Measurements from ENCODE around the gene TBC1D23. TPM values are rescaled to one million over a fixed set of nuclear protein-coding genes. Genes with fewer than 3 reads are reported as not detected.

Gene TBC1D23
- total and polyA plus RNA-seq, 9 of the 15 experiments (the other 6 are each of a cell fraction or from before 2014, with no cell fraction given): 23.4 to 85.8 (median 43.7) TPM

DNA sequence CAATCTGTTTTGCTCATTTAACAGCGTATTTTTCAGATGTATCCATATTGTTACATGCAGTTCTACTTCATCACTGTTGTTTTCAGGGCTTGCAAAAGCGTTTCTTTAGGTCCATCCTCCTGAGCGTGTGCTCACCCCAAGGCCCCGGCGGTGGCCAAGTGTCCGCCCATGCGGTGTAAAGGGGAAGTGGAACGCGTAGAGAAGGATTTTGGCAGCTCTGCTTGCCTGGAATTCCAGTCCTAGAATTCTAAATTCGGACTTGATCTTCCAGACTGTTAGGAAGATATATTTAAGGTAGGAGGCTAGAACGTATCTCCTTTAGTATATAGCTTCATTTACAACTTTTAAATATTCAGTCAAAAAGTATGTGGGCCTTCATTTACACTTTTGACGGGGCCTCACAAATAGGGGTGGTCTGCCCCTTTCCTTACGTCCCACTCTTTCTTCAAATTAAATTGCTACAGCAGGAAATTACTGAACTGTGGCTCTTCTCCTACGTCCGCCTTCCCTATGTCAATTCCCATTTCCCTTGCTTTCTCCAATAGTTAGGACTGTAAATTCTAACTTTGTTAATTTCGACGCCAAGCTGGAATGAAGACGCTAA is 609 bp upstream of the TBC1D23 start (continued):
- TF ChIP-seq, protein P1, sequence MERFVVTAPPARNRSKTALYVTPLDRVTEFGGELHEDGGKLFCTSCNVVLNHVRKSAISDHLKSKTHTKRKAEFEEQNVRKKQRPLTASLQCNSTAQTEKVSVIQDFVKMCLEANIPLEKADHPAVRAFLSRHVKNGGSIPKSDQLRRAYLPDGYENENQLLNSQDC (CRISPR knock-in tag; IDR thresholded peaks at IDR 0.05): no peak
- TF ChIP-seq KAT7 (CRISPR knock-in tag; IDR thresholded peaks at IDR 0.05; ENCODE audit: borderline replicate concordance): no peak
- TF ChIP-seq MAFK (IDR thresholded peaks at IDR 0.05; ENCODE audit: low read length): no peak
- 0 out of 2 replicates have a peak, but pooled peaks have one; percentile 45 for TF ChIP-seq ZNF644 (tag; IDR thresholded peaks at IDR 0.05; ENCODE audit: low read depth)
- TF ChIP-seq U2AF2 (optimal IDR thresholded peaks at IDR 0.05; ENCODE audit: low read depth, low read length): no peak
- no peak for TF ChIP-seq FOXK1 (CRISPR knock-in tag; IDR thresholded peaks at IDR 0.05; ENCODE audit: borderline replicate concordance)
- TF ChIP-seq ETV1 (tag; conservative IDR thresholded peaks at IDR 0.05; ENCODE audit: low read depth): no peak
- TF ChIP-seq ZNF445 (CRISPR knock-in tag; IDR thresholded peaks at IDR 0.05; ENCODE audit: low read depth): no peak
- TF ChIP-seq NCOA1 (IDR thresholded peaks at IDR 0.05; ENCODE audit: low read depth): no peak
- TF ChIP-seq ZNF589 (CRISPR knock-in tag; IDR thresholded peaks at IDR 0.05; ENCODE audit: low read depth): peak; percentile 84; the same call in 1 of the 2 replicates
- TF ChIP-seq SREBF2 (CRISPR knock-in tag; IDR thresholded peaks at IDR 0.05): no peak
- TF ChIP-seq POLR2AphosphoS5 (IDR thresholded peaks at IDR 0.05; ENCODE audit: control insufficient read depth, insufficient read depth, low read depth, low read length): no peak
- TF ChIP-seq, protein P2, sequence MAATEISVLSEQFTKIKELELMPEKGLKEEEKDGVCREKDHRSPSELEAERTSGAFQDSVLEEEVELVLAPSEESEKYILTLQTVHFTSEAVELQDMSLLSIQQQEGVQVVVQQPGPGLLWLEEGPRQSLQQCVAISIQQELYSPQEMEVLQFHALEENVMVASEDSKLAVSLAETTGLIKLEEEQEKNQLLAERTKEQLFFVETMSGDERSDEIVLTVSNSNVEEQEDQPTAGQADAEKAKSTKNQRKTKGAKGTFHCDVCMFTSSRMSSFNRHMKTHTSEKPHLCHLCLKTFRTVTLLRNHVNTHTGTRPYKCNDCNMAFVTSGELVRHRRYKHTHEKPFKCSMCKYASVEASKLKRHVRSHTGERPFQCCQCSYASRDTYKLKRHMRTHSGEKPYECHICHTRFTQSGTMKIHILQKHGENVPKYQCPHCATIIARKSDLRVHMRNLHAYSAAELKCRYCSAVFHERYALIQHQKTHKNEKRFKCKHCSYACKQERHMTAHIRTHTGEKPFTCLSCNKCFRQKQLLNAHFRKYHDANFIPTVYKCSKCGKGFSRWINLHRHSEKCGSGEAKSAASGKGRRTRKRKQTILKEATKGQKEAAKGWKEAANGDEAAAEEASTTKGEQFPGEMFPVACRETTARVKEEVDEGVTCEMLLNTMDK (IDR thresholded peaks at IDR 0.05; ENCODE audit: borderline replicate concordance, insufficient read depth, low read depth, low read length, poor library complexity, severe bottlenecking): no peak
- TF ChIP-seq ZBTB8A (IDR thresholded peaks at IDR 0.05; ENCODE audit: partially characterized antibody): no peak
- TF ChIP-seq, protein P3, sequence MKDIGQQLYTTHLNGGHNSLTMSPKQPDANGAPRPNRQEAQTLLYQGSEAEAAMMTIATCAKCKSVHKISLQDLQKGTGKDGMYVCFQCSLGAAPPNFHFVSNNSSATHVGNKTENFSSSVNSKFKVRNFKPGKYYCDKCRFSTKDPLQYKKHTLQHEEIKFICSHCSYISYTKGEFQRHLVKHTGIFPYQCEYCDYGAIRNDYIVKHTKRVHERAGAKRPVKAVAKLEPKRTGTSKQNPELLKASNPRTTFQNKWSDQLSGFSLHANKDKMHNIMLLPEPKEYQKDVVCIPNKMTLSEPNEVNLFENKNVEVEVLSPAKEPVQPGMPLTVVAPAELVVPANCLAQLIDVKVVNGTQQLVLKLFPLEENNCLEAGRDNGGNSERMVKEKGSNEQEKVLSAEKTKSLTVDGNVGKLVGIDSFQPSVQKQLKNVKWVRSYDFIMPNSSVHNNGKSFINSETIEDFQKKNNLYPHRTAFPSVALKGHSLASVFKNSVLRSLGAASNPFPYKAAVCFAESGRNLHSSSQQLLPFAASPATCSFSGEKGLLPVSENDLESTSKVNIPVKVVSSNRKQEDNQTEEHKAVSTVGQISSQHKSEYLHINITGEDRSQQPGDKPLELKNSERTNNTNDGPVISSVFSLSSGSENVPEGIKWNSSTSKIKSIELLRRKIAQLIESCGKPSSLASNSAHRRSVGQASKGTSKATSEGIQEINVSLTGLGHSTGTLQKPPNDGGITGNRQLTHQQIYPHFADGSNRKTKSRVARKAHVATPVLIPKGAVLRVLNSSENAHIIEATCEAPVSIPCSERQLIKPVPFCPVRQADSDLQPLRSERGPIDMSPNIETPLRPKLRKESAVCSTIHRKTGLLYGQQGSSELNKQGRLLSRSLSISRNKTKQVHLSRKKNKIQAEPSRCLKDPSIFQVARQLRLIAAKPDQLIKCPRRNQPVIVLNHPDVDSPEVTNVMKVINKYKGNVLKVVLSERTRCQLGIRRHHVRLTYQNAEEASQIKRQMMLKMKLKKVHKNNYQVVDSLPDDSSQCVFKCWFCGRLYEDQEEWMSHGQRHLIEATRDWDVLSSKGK (CRISPR knock-in tag; IDR thresholded peaks at IDR 0.05): no peak
- TF ChIP-seq, protein P4, sequence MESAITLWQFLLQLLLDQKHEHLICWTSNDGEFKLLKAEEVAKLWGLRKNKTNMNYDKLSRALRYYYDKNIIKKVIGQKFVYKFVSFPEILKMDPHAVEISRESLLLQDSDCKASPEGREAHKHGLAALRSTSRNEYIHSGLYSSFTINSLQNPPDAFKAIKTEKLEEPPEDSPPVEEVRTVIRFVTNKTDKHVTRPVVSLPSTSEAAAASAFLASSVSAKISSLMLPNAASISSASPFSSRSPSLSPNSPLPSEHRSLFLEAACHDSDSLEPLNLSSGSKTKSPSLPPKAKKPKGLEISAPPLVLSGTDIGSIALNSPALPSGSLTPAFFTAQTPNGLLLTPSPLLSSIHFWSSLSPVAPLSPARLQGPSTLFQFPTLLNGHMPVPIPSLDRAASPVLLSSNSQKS (CRISPR knock-in tag; IDR thresholded peaks at IDR 0.05): no peak
- TF ChIP-seq SMARCA4 (IDR thresholded peaks at IDR 0.05): 0 out of 2 replicates have a peak, but pooled peaks have one; percentile 45
- no peak for TF ChIP-seq PTRF (tag; IDR thresholded peaks at IDR 0.05)
- TF ChIP-seq ZNF165 (CRISPR knock-in tag; IDR thresholded peaks at IDR 0.05; ENCODE audit: borderline replicate concordance): no peak
- no peak for TF ChIP-seq SRSF1 (IDR thresholded peaks at IDR 0.05; ENCODE audit: low read depth, low read length)
- TF ChIP-seq RBM34 (IDR thresholded peaks at IDR 0.05; ENCODE audit: borderline replicate concordance, insufficient read depth, low read length): no peak
- no peak for TF ChIP-seq ESRRA (IDR thresholded peaks at IDR 0.05; ENCODE audit: borderline replicate concordance, low read depth)

Measured in K562 (cell line).